SU-DHL-6 (cell line): ENCODE results near the gene TOMM40L.

Source experiments
- H2AFZ ChIP-seq: fragments of 200-600 bp; sonication (generic); 2 replicates; pipeline ENCODE4 v1.6.1; 2014; ENCODE audit warnings: low read depth, mild to moderate bottlenecking, moderate library complexity, mixed read lengths, antibody characterized with exemption, low read length; ENCODE audit not compliant: severe bottlenecking
- H3F3A ChIP-seq: fragments of 200-600 bp; shearing (Covaris generic); 2 replicates; pipeline ENCODE4 v1.6.0; 2016; ENCODE audit warnings: antibody characterized with exemption, mild to moderate bottlenecking; ENCODE audit not compliant: insufficient read depth
- H3K27ac ChIP-seq: fragments of 200-600 bp; sonication (generic); 2 replicates; pipeline ENCODE4 v1.5.1; 2016; ENCODE audit warnings: low read depth, mild to moderate bottlenecking, low read length, moderate library complexity, mixed read lengths
- H3K27me3 ChIP-seq: fragments of 200-600 bp; sonication (generic), shearing (Covaris generic); 2 replicates; pipeline ENCODE4 v1.6.0; 2014; ENCODE audit warnings: mild to moderate bottlenecking, low read length
- H3K36me3 ChIP-seq: fragments of 200-600 bp; sonication (generic); 2 replicates; pipeline ENCODE4 v1.6.1; 2014; ENCODE audit warnings: mild to moderate bottlenecking, low read length, mixed read lengths
- H3K4me2 ChIP-seq: fragments of 300-600, 200-600 bp; shearing (Covaris generic), sonication (generic); 2 replicates; pipeline ENCODE4 v1.6.0; 2014; ENCODE audit warnings: low read length, low read depth, mild to moderate bottlenecking; ENCODE audit not compliant: poor library complexity, severe bottlenecking
- H3K4me3 ChIP-seq: fragments of 200-600 bp; sonication (generic); 2 replicates; pipeline ENCODE4 v1.5.1; 2014; ENCODE audit warnings: antibody characterized with exemption, low read length, mild to moderate bottlenecking, mixed read lengths; ENCODE audit not compliant: insufficient read depth, poor library complexity, severe bottlenecking
- H3K79me2 ChIP-seq: fragments of 200-600 bp; sonication (generic); 2 replicates; pipeline ENCODE4 v1.6.1; 2014; ENCODE audit warnings: mild to moderate bottlenecking, low read length, moderate library complexity; ENCODE audit not compliant: insufficient read depth
- H3K9ac ChIP-seq: fragments of 200-600 bp; sonication (generic); 2 replicates; pipeline ENCODE4 v1.7.0; 2014; ENCODE audit warnings: mild to moderate bottlenecking, low read length
- H3K9me2 ChIP-seq: fragments of 200-600 bp; sonication (generic); replicated peaks from 2 replicates; pipeline ENCODE4 v1.6.1; 2014; ENCODE audit warnings: low read length; ENCODE audit not compliant: insufficient read depth
- H3K9me3 ChIP-seq: fragments of 200-600 bp; sonication (generic); 2 replicates; pipeline ENCODE4 v1.6.1; 2014; ENCODE audit warnings: low read length, mixed read lengths; ENCODE audit not compliant: insufficient read depth
- H4K20me1 ChIP-seq: fragments of 200-600 bp; sonication (generic); 2 replicates; pipeline ENCODE4 v1.6.1; 2014; ENCODE audit warnings: low read depth, mild to moderate bottlenecking, antibody characterized with exemption, low read length, moderate library complexity, mixed read lengths
- CTCF ChIP-seq: fragments of 200-600 bp; sonication (generic); IDR thresholded peaks from one replicate; pipeline ENCODE4 v1.5.1; 2017; ENCODE audit warnings: antibody characterized with exemption, mild to moderate bottlenecking, low read length, moderate library complexity; ENCODE audit not compliant: insufficient read depth, poor library complexity, severe bottlenecking
- EZH2phosphoT487 ChIP-seq: fragments of 200-600 bp; sonication (generic), shearing (Covaris generic); conservative IDR thresholded peaks from 2 replicates; pipeline ENCODE4 v1.6.1; 2018; ENCODE audit warnings: mild to moderate bottlenecking, antibody characterized with exemption, low read length, moderate library complexity, mixed read lengths

Gene TOMM40L

GRCh38 chr1:161188381-161188780, 37.5 kb upstream of the TOMM40L start:
- H3K27me3 ChIP-seq: no peaks in the 10 kb centered on the region
- no peaks in the 10 kb centered on the region for H3K79me2 ChIP-seq
- no peaks in the 10 kb centered on the region for H4K20me1 ChIP-seq
- H3K9me2 ChIP-seq: no peaks in the 10 kb centered on the region
- no peaks in the 10 kb centered on the region for H3K36me3 ChIP-seq
- peaks cover 4% of the 10 kb centered on the region; the same call in 1 of the 2 replicates for H3F3A ChIP-seq
- no peak overlapping the region for H3K4me3 ChIP-seq
- no peak overlapping the region for H3K9ac ChIP-seq
- no peak for TF ChIP-seq CTCF
- no peak for TF ChIP-seq EZH2phosphoT487
- H3K9me3 ChIP-seq: no peaks in the 10 kb centered on the region
- H2AFZ ChIP-seq: no peak overlapping the region
- H3K27ac ChIP-seq: no peak overlapping the region
- no peak overlapping the region for H3K4me2 ChIP-seq

- no peak overlapping the region for H3K4me3 ChIP-seq
- peaks cover 4% of the 10 kb centered on the region; the same call in 1 of the 2 replicates for H3F3A ChIP-seq
- no peaks in the 10 kb centered on the region for H3K36me3 ChIP-seq
- H2AFZ ChIP-seq: no peak overlapping the region
- no peak overlapping the region for H3K27ac ChIP-seq
- no peak for TF ChIP-seq EZH2phosphoT487
- TF ChIP-seq CTCF: no peak
- no peak overlapping the region for H3K4me2 ChIP-seq
- H4K20me1 ChIP-seq: no peaks in the 10 kb centered on the region
- no peak overlapping the region for H3K9ac ChIP-seq
- no peaks in the 10 kb centered on the region for H3K79me2 ChIP-seq
- H3K9me2 ChIP-seq: no peaks in the 10 kb centered on the region
- no peaks in the 10 kb centered on the region for H3K27me3 ChIP-seq
- no peaks in the 10 kb centered on the region for H3K9me3 ChIP-seq
Observed at GRCh38 chr1:161189036-161189435, 36.8 kb upstream of the TOMM40L start.

GRCh38 chr1:161190962-161191521, 34.8 kb upstream of the TOMM40L start:
- no peaks in the 10 kb centered on the region for H3K36me3 ChIP-seq
- no peak overlapping the region for H3K27ac ChIP-seq
- H3K79me2 ChIP-seq: no peaks in the 10 kb centered on the region
- H4K20me1 ChIP-seq: no peaks in the 10 kb centered on the region
- H2AFZ ChIP-seq: no peak overlapping the region
- no peaks in the 10 kb centered on the region for H3K27me3 ChIP-seq
- no peak overlapping the region for H3K4me2 ChIP-seq
- no peaks in the 10 kb centered on the region for H3K9me2 ChIP-seq
- H3K9ac ChIP-seq: no peak overlapping the region
- H3K9me3 ChIP-seq: no peaks in the 10 kb centered on the region
- no peak for TF ChIP-seq CTCF
- no peak for TF ChIP-seq EZH2phosphoT487
- no peaks in the 10 kb centered on the region for H3F3A ChIP-seq
- H3K4me3 ChIP-seq: no peak overlapping the region

- Histone ChIP-seq H3K9me3 (no peaks in the 10 kb centered on the region), H3K9me2 (no peaks in the 10 kb centered on the region), H3K4me3 (no peak overlapping the region), H4K20me1 (no peaks in the 10 kb centered on the region), H3K27me3 (no peaks in the 10 kb centered on the region), H3K79me2 (no peaks in the 10 kb centered on the region), H3K36me3 (no peaks in the 10 kb centered on the region), H2AFZ (no peak overlapping the region), H3K9ac (no peak overlapping the region), H3F3A (no peaks in the 10 kb centered on the region), H3K27ac (no peak overlapping the region), H3K4me2 (no peak overlapping the region)
- no peak for TF ChIP-seq EZH2phosphoT487
- TF ChIP-seq CTCF: no peak
Observed at GRCh38 chr1:161191971-161192370, 33.9 kb upstream of the TOMM40L start.
